Lung microvascular endothelial cell (primary cell): Measurements from ENCODE around the gene OR11L1. TPM values are rescaled to one million over a fixed set of nuclear protein-coding genes. Genes with fewer than 3 reads are reported as not detected.

Source experiments
- DNase-seq, 2 donors: peaks; one replicate each; pipeline versions ENCODE4 v3.0.0 to v3.0.0-alpha.2; 2010; ENCODE audit warnings: low read depth in 2 of 2
- total RNA-seq: library from RNA; depleted of rRNA; stranded (reverse); fragments of >200 nt; gene quantifications from 2 replicates; pipeline ENCODE4 v1.2.1, GENCODE V29; 2014

The OR11L1 gene
- total RNA-seq, 1 donor from 2014 or later: not detected

DNA sequence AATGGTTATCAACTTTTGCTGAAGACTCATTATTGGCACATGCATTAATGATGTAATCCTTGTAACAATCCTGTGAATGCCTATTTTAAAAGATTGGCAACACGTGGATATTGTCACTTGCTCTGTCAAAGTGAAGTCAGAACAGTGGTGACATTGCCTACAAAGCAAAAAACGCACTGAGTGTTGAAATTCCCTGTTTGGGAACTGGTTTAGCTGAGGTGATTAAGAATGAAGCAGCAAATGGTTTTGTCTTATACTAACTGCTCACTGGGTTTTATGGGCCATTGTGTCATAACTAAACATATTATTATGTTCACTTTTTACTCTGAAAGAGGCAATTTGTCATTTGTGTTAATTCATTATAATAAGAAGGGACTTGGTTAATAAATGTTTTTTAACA, 29.1 kb downstream of the OR11L1 start:
- DNase-seq: no peak

DNA sequence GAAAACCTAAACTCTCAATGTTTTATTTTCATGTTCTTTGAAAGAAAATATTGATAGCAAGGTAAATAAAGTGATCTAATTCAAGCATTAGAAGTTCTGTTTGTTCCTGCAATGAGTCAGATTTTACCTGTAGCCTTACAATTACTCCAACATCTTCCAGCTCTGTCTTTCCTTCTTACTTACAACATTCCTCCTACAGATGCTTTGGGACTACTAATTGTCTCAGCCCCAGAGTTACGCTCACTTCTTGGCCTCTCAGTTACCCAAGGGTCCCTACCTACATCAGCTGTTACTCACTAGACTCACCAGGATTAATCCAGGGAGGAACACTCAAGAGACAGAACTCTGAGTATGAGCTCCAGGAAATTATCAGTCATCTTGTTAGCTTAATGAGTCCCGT, 44.2 kb downstream of the OR11L1 start:
- no peak for DNase-seq

Other genes with a start within 250 kb of the OR11L1 start
- gene OR2G3, start 236.3 kb downstream of the OR11L1 start, total RNA-seq: not detected in 2 replicates
- not detected in 2 replicates for gene OR13G1, start 162.2 kb downstream of the OR11L1 start, total RNA-seq
- gene OR6F1, start 125.2 kb downstream of the OR11L1 start, total RNA-seq: not detected in 2 replicates
- not detected in 2 replicates for gene OR14K1, start 103.3 kb downstream of the OR11L1 start, total RNA-seq
- gene OR14A2, start 93.8 kb downstream of the OR11L1 start, total RNA-seq: not detected in 2 replicates
- gene OR1C1, start 81.3 kb downstream of the OR11L1 start, total RNA-seq: not detected in 2 replicates
- gene OR14A16, start 17.8 kb downstream of the OR11L1 start, total RNA-seq: not detected in 2 replicates
- gene TRIM58, start 15.3 kb upstream of the OR11L1 start, total RNA-seq: under 0.01 and 0.22 TPM in 2 replicates
- gene OR2W3, start 53.7 kb upstream of the OR11L1 start, total RNA-seq: not detected in 2 replicates
- not detected in 2 replicates for gene OR2T8, start 78.4 kb upstream of the OR11L1 start, total RNA-seq
- gene OR2AJ1, start 83.0 kb upstream of the OR11L1 start, total RNA-seq: not detected in 2 replicates
- not detected in 2 replicates for gene OR2L8, start 107.0 kb upstream of the OR11L1 start, total RNA-seq
- not detected in 2 replicates for gene OR2AK2, start 123.3 kb upstream of the OR11L1 start, total RNA-seq
- not detected in 2 replicates for gene OR2L5, start 171.8 kb upstream of the OR11L1 start, total RNA-seq
- gene OR2L2, start 188.2 kb upstream of the OR11L1 start, total RNA-seq: under 0.01 TPM in 1 of 2 replicates, not detected in the other
- not detected in 2 replicates for gene OR2L3, start 204.9 kb upstream of the OR11L1 start, total RNA-seq